Activated naive CD4-positive, alpha-beta T cell treated with anti-CD3 and anti-CD28 coated beads, Interleukin-2, amount 10 ng/mL, durations not matched to agents 7 days and 5 days (primary cell): ENCODE data around the gene CLCN4.

ENCODE experiments used
- CTCF ChIA-PET: fragments of 350-600 bp; sonication (Branson Sonifier 250); formaldehyde crosslinking; loops from one replicate; lab custom pipeline; 2021; ENCODE audit warnings: antibody characterized with exemption; lab: Charles Lee
- DNase-seq: peaks from one replicate; pipeline ENCODE4 v3.0.0-alpha.2; 2020
- H3K27ac Mint-ChIP-seq: one replicate; pipeline ENCODE4 v1.8.0; 2021; ENCODE audit warnings: mild to moderate bottlenecking, moderate library complexity, mixed read lengths
- H3K27me3 Mint-ChIP-seq: one replicate; pipeline ENCODE4 v1.8.0; 2021; ENCODE audit warnings: mild to moderate bottlenecking, mixed read lengths
- H3K36me3 Mint-ChIP-seq: one replicate; pipeline ENCODE4 v1.8.0; 2021; ENCODE audit warnings: mixed read lengths
- H3K4me1 Mint-ChIP-seq: one replicate; pipeline ENCODE4 v1.8.0; 2021; ENCODE audit warnings: mixed read lengths
- H3K4me3 Mint-ChIP-seq: one replicate; pipeline ENCODE4 v1.8.0; 2021; ENCODE audit warnings: mild to moderate bottlenecking, moderate library complexity, mixed read lengths
- H3K9me3 Mint-ChIP-seq: one replicate; pipeline ENCODE4 v1.8.0; 2021; ENCODE audit warnings: mixed read lengths

The CLCN4 gene

DNA sequence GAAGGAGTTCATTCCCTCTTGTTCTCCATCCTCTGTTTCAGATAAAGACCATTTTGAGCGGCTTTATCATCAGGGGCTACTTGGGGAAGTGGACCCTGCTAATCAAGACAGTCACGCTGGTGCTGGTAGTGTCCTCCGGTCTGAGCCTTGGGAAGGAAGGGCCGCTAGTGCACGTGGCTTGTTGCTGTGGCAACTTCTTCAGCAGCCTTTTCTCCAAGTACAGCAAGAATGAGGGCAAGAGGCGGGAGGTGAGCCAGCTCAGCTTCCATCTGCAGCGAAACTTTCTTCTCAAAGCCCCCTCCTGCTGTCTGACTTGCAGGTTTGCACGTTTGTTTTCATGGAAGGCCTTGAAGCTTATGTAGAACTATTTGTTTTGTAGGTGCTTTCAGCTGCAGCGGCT is 49.5 kb downstream of the CLCN4 start:
- Mint-ChIP-seq H3K27me3 (no peaks in the 10 kb centered on the region), H3K36me3 (no peaks in the 10 kb centered on the region), H3K4me1 (no peaks in the 10 kb centered on the region), H3K27ac (no peak overlapping the region), H3K9me3 (no peaks in the 10 kb centered on the region), H3K4me3 (no peak overlapping the region)
- CTCF ChIA-PET: no interaction called here
- DNase-seq: no peak

- H3K27me3 Mint-ChIP-seq: no peaks in the 10 kb centered on the region
- H3K36me3 Mint-ChIP-seq: no peaks in the 10 kb centered on the region
- CTCF ChIA-PET: interaction anchor here (1.6 kb wide), 1 partner anchor 18 kb away, joined by 4 read pairs; no protein-coding TSS in a partner anchor
- H3K4me1 Mint-ChIP-seq: no peaks in the 10 kb centered on the region
- H3K4me3 Mint-ChIP-seq: no peak overlapping the region
- no peaks in the 10 kb centered on the region for H3K9me3 Mint-ChIP-seq
- DNase-seq: no peak
- H3K27ac Mint-ChIP-seq: no peak overlapping the region
Measured at GRCh38 chrX:10208281-10208856, 51.6 kb downstream of the CLCN4 start.

- DNase-seq: no peak
- no peaks in the 10 kb centered on the region for H3K36me3 Mint-ChIP-seq
- H3K9me3 Mint-ChIP-seq: no peaks in the 10 kb centered on the region
- no peak overlapping the region for H3K27ac Mint-ChIP-seq
- CTCF ChIA-PET: interaction anchor here (1.6 kb wide), 1 partner anchor 19 kb away, joined by 4 read pairs; no protein-coding TSS in a partner anchor
- H3K4me3 Mint-ChIP-seq: no peak overlapping the region
- H3K27me3 Mint-ChIP-seq: no peaks in the 10 kb centered on the region
- H3K4me1 Mint-ChIP-seq: no peaks in the 10 kb centered on the region
Measured at GRCh38 chrX:10208953-10209352, 52.2 kb downstream of the CLCN4 start.

- H3K27me3 Mint-ChIP-seq: no peaks in the 10 kb centered on the region
- H3K27ac Mint-ChIP-seq: no peak overlapping the region
- no peaks in the 10 kb centered on the region for H3K36me3 Mint-ChIP-seq
- H3K9me3 Mint-ChIP-seq: no peaks in the 10 kb centered on the region
- no peak for DNase-seq
- H3K4me3 Mint-ChIP-seq: no peak overlapping the region
- H3K4me1 Mint-ChIP-seq: no peaks in the 10 kb centered on the region
- CTCF ChIA-PET: no interaction called here
Measured at GRCh38 chrX:10212395-10212794, 55.6 kb downstream of the CLCN4 start.

DNA sequence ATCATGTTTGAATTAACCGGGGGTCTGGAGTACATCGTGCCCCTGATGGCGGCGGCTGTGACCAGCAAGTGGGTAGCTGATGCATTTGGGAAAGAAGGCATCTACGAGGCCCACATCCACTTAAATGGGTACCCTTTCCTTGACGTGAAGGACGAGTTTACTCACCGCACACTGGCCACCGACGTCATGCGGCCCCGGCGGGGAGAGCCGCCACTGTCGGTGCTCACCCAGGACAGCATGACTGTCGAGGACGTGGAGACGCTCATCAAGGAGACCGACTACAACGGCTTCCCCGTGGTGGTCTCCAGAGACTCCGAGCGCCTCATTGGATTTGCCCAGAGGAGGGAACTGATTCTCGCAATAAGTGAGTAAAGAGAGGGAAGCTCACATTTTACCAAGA is 56.9 kb downstream of the CLCN4 start:
- Mint-ChIP-seq H3K36me3 (no peaks in the 10 kb centered on the region), H3K27ac (no peak overlapping the region), H3K4me1 (no peaks in the 10 kb centered on the region), H3K4me3 (no peak overlapping the region), H3K9me3 (no peaks in the 10 kb centered on the region), H3K27me3 (no peaks in the 10 kb centered on the region)
- DNase-seq: no peak
- CTCF ChIA-PET: no interaction called here

GRCh38 chrX:10216208-10216607 is 59.4 kb downstream of the CLCN4 start:
- DNase-seq: no peak
- Mint-ChIP-seq H3K27ac (no peak overlapping the region), H3K36me3 (no peaks in the 10 kb centered on the region), H3K27me3 (no peaks in the 10 kb centered on the region), H3K4me3 (no peak overlapping the region), H3K9me3 (no peaks in the 10 kb centered on the region), H3K4me1 (no peaks in the 10 kb centered on the region)
- CTCF ChIA-PET: no interaction called here

GRCh38 chrX:10217198-10217597 is 60.4 kb downstream of the CLCN4 start:
- DNase-seq: no peak
- Mint-ChIP-seq H3K27ac (no peak overlapping the region), H3K4me3 (no peak overlapping the region), H3K27me3 (no peaks in the 10 kb centered on the region), H3K9me3 (no peaks in the 10 kb centered on the region), H3K36me3 (no peaks in the 10 kb centered on the region), H3K4me1 (no peaks in the 10 kb centered on the region)
- CTCF ChIA-PET: no interaction called here

GRCh38 chrX:10221651-10222050 is 64.9 kb downstream of the CLCN4 start:
- Mint-ChIP-seq H3K27ac (no peak overlapping the region), H3K27me3 (no peaks in the 10 kb centered on the region), H3K9me3 (no peaks in the 10 kb centered on the region), H3K4me1 (no peaks in the 10 kb centered on the region), H3K36me3 (no peaks in the 10 kb centered on the region), H3K4me3 (no peak overlapping the region)
- no peak for DNase-seq
- CTCF ChIA-PET: no interaction called here

GRCh38 chrX:10223276-10223675 is 66.5 kb downstream of the CLCN4 start:
- CTCF ChIA-PET: no interaction called here
- no peaks in the 10 kb centered on the region for H3K4me1 Mint-ChIP-seq
- DNase-seq: no peak
- no peaks in the 10 kb centered on the region for H3K27me3 Mint-ChIP-seq
- H3K36me3 Mint-ChIP-seq: no peaks in the 10 kb centered on the region
- H3K9me3 Mint-ChIP-seq: no peaks in the 10 kb centered on the region
- H3K27ac Mint-ChIP-seq: no peak overlapping the region
- H3K4me3 Mint-ChIP-seq: no peak overlapping the region

GRCh38 chrX:10223781-10224180 is 67.0 kb downstream of the CLCN4 start:
- no peak for DNase-seq
- no peaks in the 10 kb centered on the region for H3K36me3 Mint-ChIP-seq
- no peak overlapping the region for H3K4me3 Mint-ChIP-seq
- no peaks in the 10 kb centered on the region for H3K27me3 Mint-ChIP-seq
- no peaks in the 10 kb centered on the region for H3K9me3 Mint-ChIP-seq
- no peaks in the 10 kb centered on the region for H3K4me1 Mint-ChIP-seq
- H3K27ac Mint-ChIP-seq: no peak overlapping the region
- CTCF ChIA-PET: no interaction called here

- Mint-ChIP-seq H3K27ac (no peak overlapping the region), H3K4me3 (no peak overlapping the region), H3K27me3 (no peaks in the 10 kb centered on the region), H3K9me3 (no peaks in the 10 kb centered on the region), H3K36me3 (no peaks in the 10 kb centered on the region), H3K4me1 (no peaks in the 10 kb centered on the region)
- no peak for DNase-seq
- CTCF ChIA-PET: no interaction called here
Measured at GRCh38 chrX:10230222-10230621, 73.4 kb downstream of the CLCN4 start.

GRCh38 chrX:10231461-10231860 is 74.7 kb downstream of the CLCN4 start:
- no peaks in the 10 kb centered on the region for H3K9me3 Mint-ChIP-seq
- CTCF ChIA-PET: no interaction called here
- H3K27me3 Mint-ChIP-seq: no peaks in the 10 kb centered on the region
- no peak overlapping the region for H3K27ac Mint-ChIP-seq
- no peaks in the 10 kb centered on the region for H3K4me1 Mint-ChIP-seq
- no peak for DNase-seq
- H3K4me3 Mint-ChIP-seq: no peak overlapping the region
- H3K36me3 Mint-ChIP-seq: no peaks in the 10 kb centered on the region

GRCh38 chrX:10233173-10233572 is 76.4 kb downstream of the CLCN4 start:
- Mint-ChIP-seq H3K4me1 (no peaks in the 10 kb centered on the region), H3K4me3 (no peak overlapping the region), H3K27ac (no peak overlapping the region), H3K9me3 (no peaks in the 10 kb centered on the region), H3K27me3 (no peaks in the 10 kb centered on the region), H3K36me3 (no peaks in the 10 kb centered on the region)
- CTCF ChIA-PET: no interaction called here
- DNase-seq: no peak

- H3K27me3 Mint-ChIP-seq: no peaks in the 10 kb centered on the region
- H3K9me3 Mint-ChIP-seq: no peaks in the 10 kb centered on the region
- no peak for DNase-seq
- no peak overlapping the region for H3K27ac Mint-ChIP-seq
- H3K36me3 Mint-ChIP-seq: no peaks in the 10 kb centered on the region
- no peak overlapping the region for H3K4me3 Mint-ChIP-seq
- no peaks in the 10 kb centered on the region for H3K4me1 Mint-ChIP-seq
- CTCF ChIA-PET: no interaction called here
Measured at GRCh38 chrX:10233696-10234095, 76.9 kb downstream of the CLCN4 start.

GRCh38 chrX:10235851-10236250 is 79.1 kb downstream of the CLCN4 start:
- CTCF ChIA-PET: no interaction called here
- Mint-ChIP-seq H3K27ac (no peak overlapping the region), H3K4me3 (no peak overlapping the region), H3K9me3 (no peaks in the 10 kb centered on the region), H3K4me1 (no peaks in the 10 kb centered on the region), H3K36me3 (no peaks in the 10 kb centered on the region), H3K27me3 (no peaks in the 10 kb centered on the region)
- DNase-seq: no peak

DNA sequence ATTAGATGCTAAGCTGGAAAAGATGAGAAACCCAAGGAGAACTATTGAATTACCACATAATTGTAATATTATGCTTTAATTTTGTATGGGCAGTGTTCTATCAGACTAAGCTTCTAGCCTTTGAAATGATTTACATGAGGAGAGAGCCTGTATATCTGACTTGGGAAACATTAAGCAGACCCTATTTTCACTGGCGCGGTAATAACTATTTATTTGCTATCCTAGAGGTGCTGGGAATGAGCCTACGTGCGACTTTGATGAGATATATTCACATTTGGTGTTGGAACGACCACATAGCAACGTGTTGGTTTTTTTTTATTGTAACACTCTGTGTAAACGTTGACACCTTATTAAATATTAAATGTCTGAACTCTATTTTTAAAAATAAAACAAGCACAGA is 80.5 kb downstream of the CLCN4 start:
- no peak overlapping the region for H3K27ac Mint-ChIP-seq
- H3K36me3 Mint-ChIP-seq: no peaks in the 10 kb centered on the region
- no peak overlapping the region for H3K4me3 Mint-ChIP-seq
- H3K27me3 Mint-ChIP-seq: peaks cover 4% of the 10 kb centered on the region
- CTCF ChIA-PET: no interaction called here
- H3K9me3 Mint-ChIP-seq: no peaks in the 10 kb centered on the region
- no peaks in the 10 kb centered on the region for H3K4me1 Mint-ChIP-seq
- DNase-seq: no peak
